NT2/D1 (cell line): ENCODE measurements around the gene KIF16B.

Source experiments
- YY1 ChIP-seq: IDR thresholded peaks from 2 replicates; pipeline ENCODE4 v1.6.1; 2011; ENCODE audit not compliant: insufficient read length, insufficient read depth
- ZNF274 ChIP-seq: IDR thresholded peaks from 2 replicates; pipeline ENCODE4 v1.6.1; 2011; ENCODE audit warnings: mild to moderate bottlenecking, low read depth, low read length

DNA sequence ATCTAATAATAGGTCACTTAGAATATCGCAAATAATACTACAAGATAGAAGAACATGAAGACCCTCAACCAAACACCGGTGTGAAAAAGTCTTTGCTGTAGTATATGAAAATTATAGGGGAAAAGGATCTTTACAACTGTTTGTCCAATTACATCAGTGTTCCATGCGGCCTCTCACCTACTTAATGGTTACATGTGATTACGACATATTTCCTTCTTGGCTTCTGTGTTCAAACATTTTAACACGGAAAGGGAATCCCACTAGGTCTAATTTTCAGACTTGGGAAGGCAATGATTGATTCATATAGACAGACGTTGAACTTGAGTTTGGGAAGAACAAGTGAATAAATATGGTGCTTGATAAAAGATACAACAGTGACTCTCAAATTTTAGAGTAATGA lies 273.4 kb downstream of the KIF16B start:
- TF ChIP-seq ZNF274 (no peak), YY1 (no peak)
